ENCODE data around the gene C2orf69. TPM values are rescaled to one million over a fixed set of nuclear protein-coding genes. Genes with fewer than 3 reads are reported as not detected.

The C2orf69 gene
- total RNA-seq, 2 donors from 2014 or later = 16.3 to 24.6 TPM

GRCh38 chr2:199946196-199946595 lies 35.1 kb downstream of the C2orf69 start:
- no peak for DNase-seq
- no peak overlapping the region for H3K27ac Mint-ChIP-seq
- H3K27me3 ChIP-seq (ENCODE audit: control insufficient read depth, insufficient read depth, low read length, poor library complexity, severe bottlenecking) = no peaks in the 10 kb centered on the region
- H3K27ac ChIP-seq (ENCODE audit: low read depth, low read length) = no peak overlapping the region
- no peak overlapping the region for H3K4me3 Mint-ChIP-seq
- no peak overlapping the region for H3K9ac ChIP-seq (ENCODE audit: extremely low read depth, low read length, poor library complexity, severe bottlenecking)
- H3K4me1 ChIP-seq (ENCODE audit: control insufficient read depth, insufficient read depth, low read length) = no peaks in the 10 kb centered on the region
- no peaks in the 10 kb centered on the region for H3K27me3 Mint-ChIP-seq (ENCODE audit: insufficient read depth)
- H3K9me3 ChIP-seq (ENCODE audit: control insufficient read depth, low read length) = no peaks in the 10 kb centered on the region
- no peak overlapping the region for H3K4me3 ChIP-seq (ENCODE audit: low read length)
- peaks cover 86% of the 10 kb centered on the region for H3K36me3 ChIP-seq (ENCODE audit: control insufficient read depth, insufficient read depth, low read length)
- no peaks in the 10 kb centered on the region for H3K9me3 Mint-ChIP-seq
- no peaks in the 10 kb centered on the region for H3K4me1 Mint-ChIP-seq
- no peak for TF ChIP-seq CTCF (conservative IDR thresholded peaks at IDR 0.05)
- peaks cover 53% of the 10 kb centered on the region for H3K36me3 Mint-ChIP-seq (ENCODE audit: low read depth)
- WGBS, 2 experiments (ENCODE audit: insufficient coverage in 1 of 2, insufficient read length in 1 of 2) = 100% methylated on average over 1 of the region's 1 CpG

- H3K4me3 Mint-ChIP-seq = no peak overlapping the region
- TF ChIP-seq CTCF (conservative IDR thresholded peaks at IDR 0.05) = no peak
- Histone ChIP-seq H3K4me3 (ENCODE audit: low read length) (no peak overlapping the region), H3K9me3 (ENCODE audit: control insufficient read depth, low read length) (no peaks in the 10 kb centered on the region), H3K27ac (ENCODE audit: low read depth, low read length) (no peak overlapping the region), H3K27me3 (ENCODE audit: control insufficient read depth, insufficient read depth, low read length, poor library complexity, severe bottlenecking) (no peaks in the 10 kb centered on the region), H3K9ac (ENCODE audit: extremely low read depth, low read length, poor library complexity, severe bottlenecking) (no peak overlapping the region), H3K36me3 (ENCODE audit: control insufficient read depth, insufficient read depth, low read length) (peaks cover 85% of the 10 kb centered on the region), H3K4me1 (ENCODE audit: control insufficient read depth, insufficient read depth, low read length) (no peaks in the 10 kb centered on the region)
- no peaks in the 10 kb centered on the region for H3K4me1 Mint-ChIP-seq
- no peak overlapping the region for H3K27ac Mint-ChIP-seq
- peaks cover 51% of the 10 kb centered on the region for H3K36me3 Mint-ChIP-seq (ENCODE audit: low read depth)
- H3K9me3 Mint-ChIP-seq = no peaks in the 10 kb centered on the region
- DNase-seq = no peak
- no peaks in the 10 kb centered on the region for H3K27me3 Mint-ChIP-seq (ENCODE audit: insufficient read depth)
Measured at GRCh38 chr2:199946836-199947235, 35.7 kb downstream of the C2orf69 start.

GRCh38 chr2:199950396-199950795 lies 39.3 kb downstream of the C2orf69 start:
- Histone ChIP-seq H3K36me3 (ENCODE audit: control insufficient read depth, insufficient read depth, low read length) (peaks cover 61% of the 10 kb centered on the region), H3K9ac (ENCODE audit: extremely low read depth, low read length, poor library complexity, severe bottlenecking) (no peak overlapping the region), H3K4me1 (ENCODE audit: control insufficient read depth, insufficient read depth, low read length) (no peaks in the 10 kb centered on the region), H3K4me3 (ENCODE audit: low read length) (no peak overlapping the region), H3K27ac (ENCODE audit: low read depth, low read length) (no peak overlapping the region), H3K9me3 (ENCODE audit: control insufficient read depth, low read length) (no peaks in the 10 kb centered on the region), H3K27me3 (ENCODE audit: control insufficient read depth, insufficient read depth, low read length, poor library complexity, severe bottlenecking) (no peaks in the 10 kb centered on the region)
- no peak for TF ChIP-seq CTCF (conservative IDR thresholded peaks at IDR 0.05)
- Mint-ChIP-seq H3K9me3 (no peaks in the 10 kb centered on the region), H3K4me1 (peaks cover 6% of the 10 kb centered on the region), H3K4me3 (no peak overlapping the region), H3K27me3 (ENCODE audit: insufficient read depth) (no peaks in the 10 kb centered on the region), H3K27ac (no peak overlapping the region), H3K36me3 (ENCODE audit: low read depth) (peaks cover 38% of the 10 kb centered on the region)
- 96% methylated on average over 5 of the region's 5 CpGs; no CpG with 5 or more reads in 1 of the 2 experiments for WGBS, 2 experiments (ENCODE audit: insufficient coverage in 1 of 2, insufficient read length in 1 of 2)
- no peak for DNase-seq

Measured in endodermal cell (in vitro differentiated cells).